Smooth muscle cell (in vitro differentiated cells): ENCODE results near the gene RIN3. TPM values are rescaled to one million over a fixed set of nuclear protein-coding genes. Genes with fewer than 3 reads are reported as not detected.

Source experiments
- DNase-seq: peaks from one replicate; lab custom pipeline; 2025; ENCODE audit not compliant: unreplicated experiment; lab: John Stamatoyannopoulos, UW
- H2AFZ ChIP-seq: fragments of 200-600 bp; sonication (generic); 2 replicates; pipeline ENCODE4 v1.6.0; 2016; ENCODE audit warnings: antibody characterized with exemption, low read depth, mild to moderate bottlenecking
- H3F3A ChIP-seq: fragments of 200-600 bp; sonication (generic); 2 replicates; pipeline ENCODE4 v1.6.0; 2017; ENCODE audit warnings: antibody characterized with exemption, low read depth
- H3K27ac ChIP-seq: fragments of 200-600 bp; sonication (generic); 2 replicates; pipeline ENCODE4 v1.5.1; 2016; ENCODE audit warnings: low read depth, mild to moderate bottlenecking
- H3K27me3 ChIP-seq: fragments of 200-600 bp; sonication (generic); 2 replicates; pipeline ENCODE4 v1.6.1; 2016; ENCODE audit warnings: low read depth, mild to moderate bottlenecking
- H3K36me3 ChIP-seq: fragments of 200-600 bp; sonication (generic); 2 replicates; pipeline ENCODE4 v1.5.1; 2016; ENCODE audit warnings: low read depth
- H3K4me1 ChIP-seq: fragments of 200-600 bp; sonication (generic); 2 replicates; pipeline ENCODE4 v1.5.1; 2016; ENCODE audit warnings: low read depth
- H3K4me2 ChIP-seq: fragments of 200-600 bp; sonication (generic); 2 replicates; pipeline ENCODE4 v1.6.0; 2016; ENCODE audit warnings: mild to moderate bottlenecking
- H3K4me3 ChIP-seq: fragments of 200-600 bp; sonication (generic); 2 replicates; pipeline ENCODE4 v1.5.1; 2016; ENCODE audit warnings: mild to moderate bottlenecking
- H3K79me2 ChIP-seq: fragments of 200-600 bp; sonication (generic); 2 replicates; pipeline ENCODE4 v1.6.0; 2016; ENCODE audit warnings: low read depth, mild to moderate bottlenecking
- H3K9ac ChIP-seq: fragments of 200-600 bp; sonication (generic); 2 replicates; pipeline ENCODE4 v1.6.0; 2016; ENCODE audit warnings: low read depth
- H3K9me3 ChIP-seq: fragments of 200-600 bp; sonication (generic); replicated peaks from 2 replicates; pipeline ENCODE4 v1.5.1; 2016; ENCODE audit warnings: low read depth
- H4K20me1 ChIP-seq: fragments of 200-600 bp; sonication (generic); 2 replicates; pipeline ENCODE4 v1.6.0; 2016; ENCODE audit warnings: low read depth
- CTCF ChIP-seq: fragments of 200-600 bp; sonication (generic); IDR thresholded peaks from 2 replicates; pipeline ENCODE4 v1.5.1; 2017; ENCODE audit warnings: borderline replicate concordance, mild to moderate bottlenecking, antibody characterized with exemption; ENCODE audit not compliant: insufficient read depth, poor library complexity, severe bottlenecking
- WGBS: methylation state at CpG from one replicate; pipeline ENCODE4 v1.1.7; 2016; ENCODE audit warnings: low lambda C conversion rate; 5-methylcytosine and 5-hydroxymethylcytosine counted together
- polyA plus RNA-seq: library from polyadenylated mRNA; unstranded; fragments of >200 nt; fragmentation: Nextera tagmentation; extraction: Ambion mirVana; gene quantifications from 2 replicates; pipeline ENCODE4 v1.2.1, GENCODE V29; 2016
- total RNA-seq: library from RNA; depleted of rRNA; stranded (reverse); fragments of >200 nt; gene quantifications from 2 replicates; pipeline ENCODE4 v1.2.3, GENCODE V29; 2014

Gene RIN3
- total and polyA plus RNA-seq, 2 experiments from 2014 or later, result 2.7 to 3.8 TPM

- Histone ChIP-seq H3K79me2 (no peaks in the 10 kb centered on the region), H3K27ac (no peak overlapping the region), H4K20me1 (no peaks in the 10 kb centered on the region), H3K36me3 (no peaks in the 10 kb centered on the region), H3K4me1 (no peaks in the 10 kb centered on the region), H3K4me3 (no peak overlapping the region), H2AFZ (no peak overlapping the region), H3K27me3 (no peaks in the 10 kb centered on the region), H3K9ac (no peak overlapping the region), H3K4me2 (no peak overlapping the region), H3F3A (no peaks in the 10 kb centered on the region), H3K9me3 (no peaks in the 10 kb centered on the region)
- 90% methylated on average over 2 of the region's 2 CpGs for WGBS
- no peak for DNase-seq
- TF ChIP-seq CTCF, result no peak
Measured at GRCh38 chr14:92567173-92567725, 53.7 kb downstream of the RIN3 start.

- WGBS, result 88% methylated on average over 16 of the region's 16 CpGs
Measured at GRCh38 chr14:92568621-92569479, 55.3 kb downstream of the RIN3 start.

GRCh38 chr14:92570674-92571262 lies 57.2 kb downstream of the RIN3 start:
- Histone ChIP-seq H3K4me1 (no peaks in the 10 kb centered on the region), H3K79me2 (no peaks in the 10 kb centered on the region), H3K4me3 (no peak overlapping the region), H4K20me1 (no peaks in the 10 kb centered on the region), H2AFZ (no peak overlapping the region), H3K9ac (no peak overlapping the region), H3K27me3 (no peaks in the 10 kb centered on the region), H3K27ac (no peak overlapping the region), H3F3A (no peaks in the 10 kb centered on the region), H3K4me2 (no peak overlapping the region), H3K36me3 (no peaks in the 10 kb centered on the region), H3K9me3 (no peaks in the 10 kb centered on the region)
- no peak for DNase-seq
- WGBS, result 96% methylated on average over 6 of the region's 6 CpGs
- TF ChIP-seq CTCF, result no peak

More at GRCh38 chr14:92568621-92569479, 55.3 kb downstream of the RIN3 start:
- no peak for DNase-seq
- Histone ChIP-seq H2AFZ (no peak overlapping the region), H3K9ac (no peak overlapping the region), H4K20me1 (no peaks in the 10 kb centered on the region), H3K79me2 (no peaks in the 10 kb centered on the region), H3K36me3 (no peaks in the 10 kb centered on the region), H3K27me3 (no peaks in the 10 kb centered on the region), H3F3A (no peaks in the 10 kb centered on the region), H3K27ac (no peak overlapping the region), H3K4me3 (no peak overlapping the region), H3K4me2 (no peak overlapping the region), H3K4me1 (no peaks in the 10 kb centered on the region), H3K9me3 (no peaks in the 10 kb centered on the region)
- TF ChIP-seq CTCF, result no peak
